ENCODE measurements around the gene CSMD2.

The CSMD2 gene

GRCh38 chr1:34089731-34090130, 75.3 kb downstream of the CSMD2 start (continued):
- TF ChIP-seq TSHZ2 (CRISPR knock-in tag; IDR thresholded peaks at IDR 0.05) (no peak), ARNTL (CRISPR knock-in tag; IDR thresholded peaks at IDR 0.05; ENCODE audit: borderline replicate concordance, low read depth) (no peak)

- ATAC-seq = no peak
- TF ChIP-seq SNAI2 (CRISPR knock-in tag; IDR thresholded peaks at IDR 0.05) (no peak), POU6F1 (CRISPR knock-in tag; IDR thresholded peaks at IDR 0.05; ENCODE audit: borderline replicate concordance, low read depth) (no peak), ZFP30 (CRISPR knock-in tag; IDR thresholded peaks at IDR 0.05) (no peak), ESRRG (CRISPR knock-in tag; IDR thresholded peaks at IDR 0.05) (no peak), TCF4 (CRISPR knock-in tag; IDR thresholded peaks at IDR 0.05; ENCODE audit: borderline replicate concordance) (no peak), ISL1 (CRISPR knock-in tag; IDR thresholded peaks at IDR 0.05) (no peak), ZNF70 (CRISPR knock-in tag; IDR thresholded peaks at IDR 0.05) (no peak), ZC3H10 (CRISPR knock-in tag; IDR thresholded peaks at IDR 0.05) (no peak), OSR1 (CRISPR knock-in tag; IDR thresholded peaks at IDR 0.05) (no peak), ZFP3 (CRISPR knock-in tag; IDR thresholded peaks at IDR 0.05) (no peak), GLIS3 (CRISPR knock-in tag; IDR thresholded peaks at IDR 0.05) (no peak), CSDC2 (CRISPR knock-in tag; IDR thresholded peaks at IDR 0.05) (no peak), ZNF565 (CRISPR knock-in tag; conservative IDR thresholded peaks at IDR 0.05; ENCODE audit: low read depth) (no peak), TOX (CRISPR knock-in tag; IDR thresholded peaks at IDR 0.05; ENCODE audit: borderline replicate concordance) (no peak), ZNF8 (CRISPR knock-in tag; IDR thresholded peaks at IDR 0.05) (no peak), RARB (CRISPR knock-in tag; IDR thresholded peaks at IDR 0.05) (no peak), TSHZ2 (CRISPR knock-in tag; IDR thresholded peaks at IDR 0.05) (no peak), ARNTL (CRISPR knock-in tag; IDR thresholded peaks at IDR 0.05; ENCODE audit: borderline replicate concordance, low read depth) (no peak), CSRNP3 (CRISPR knock-in tag; IDR thresholded peaks at IDR 0.05) (no peak), CREB5 (CRISPR knock-in tag; IDR thresholded peaks at IDR 0.05; ENCODE audit: low read depth) (no peak)
These were observed 77.0 kb downstream of the CSMD2 start for GRCh38 chr1:34087986-34088385.

GRCh38 chr1:34086561-34086960, 78.5 kb downstream of the CSMD2 start:
- ATAC-seq = no peak
- TF ChIP-seq GLIS3 (CRISPR knock-in tag; IDR thresholded peaks at IDR 0.05) (no peak), POU6F1 (CRISPR knock-in tag; IDR thresholded peaks at IDR 0.05; ENCODE audit: borderline replicate concordance, low read depth) (no peak), ESRRG (CRISPR knock-in tag; IDR thresholded peaks at IDR 0.05) (no peak), TSHZ2 (CRISPR knock-in tag; IDR thresholded peaks at IDR 0.05) (no peak), ZFP30 (CRISPR knock-in tag; IDR thresholded peaks at IDR 0.05) (no peak), SNAI2 (CRISPR knock-in tag; IDR thresholded peaks at IDR 0.05) (no peak), CREB5 (CRISPR knock-in tag; IDR thresholded peaks at IDR 0.05; ENCODE audit: low read depth) (no peak), RARB (CRISPR knock-in tag; IDR thresholded peaks at IDR 0.05) (no peak), ISL1 (CRISPR knock-in tag; IDR thresholded peaks at IDR 0.05) (no peak), ARNTL (CRISPR knock-in tag; IDR thresholded peaks at IDR 0.05; ENCODE audit: borderline replicate concordance, low read depth) (no peak), OSR1 (CRISPR knock-in tag; IDR thresholded peaks at IDR 0.05) (no peak)

All from SK-N-SH treated with all-trans-retinoic acid at 6 μM for 48 hours (cell line).